Measurements from ENCODE around the gene PLXNA2.

PLXNA2 gene

GRCh38 chr1:208157769-208158168 lies 86.4 kb downstream of the PLXNA2 start:
- no peak for DNase-seq

DNA sequence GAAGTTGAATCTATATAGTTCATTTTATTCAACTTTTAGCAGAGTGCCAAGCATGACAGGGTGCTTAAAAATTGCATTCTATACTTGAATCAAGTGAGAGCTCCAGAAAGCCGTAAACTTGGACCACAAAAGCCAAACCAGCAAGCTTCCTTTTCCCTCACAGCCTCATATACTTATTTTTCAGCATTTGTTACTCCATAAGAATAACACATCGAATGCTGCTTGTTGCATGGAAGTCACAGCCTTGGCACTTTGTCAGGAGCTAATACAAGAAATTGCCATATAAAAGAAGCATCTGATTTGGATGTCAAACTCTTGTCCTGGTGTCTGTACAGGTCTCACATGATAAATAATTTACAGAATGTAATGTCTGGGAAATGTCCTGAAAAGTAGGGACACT lies 87.4 kb downstream of the PLXNA2 start:
- DNase-seq = no peak

DNA sequence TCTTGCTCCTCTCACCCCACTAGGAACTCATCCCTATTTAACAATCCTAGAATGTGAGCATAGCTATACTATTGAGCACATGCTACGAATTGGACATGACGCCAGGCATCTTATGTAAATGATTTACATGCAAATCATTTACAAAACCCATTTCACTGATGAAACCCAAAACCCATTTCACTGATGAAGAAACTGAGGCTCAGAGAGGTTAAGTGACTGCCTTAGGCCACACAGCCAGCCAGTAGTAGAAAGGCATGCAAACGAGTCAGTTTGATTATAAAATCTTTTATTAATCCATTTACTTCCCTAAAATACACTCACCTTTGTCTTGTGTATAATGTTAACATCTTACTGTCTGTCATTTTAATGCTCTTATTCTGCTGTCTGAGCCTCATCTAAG lies 87.9 kb downstream of the PLXNA2 start:
- DNase-seq = no peak

DNA sequence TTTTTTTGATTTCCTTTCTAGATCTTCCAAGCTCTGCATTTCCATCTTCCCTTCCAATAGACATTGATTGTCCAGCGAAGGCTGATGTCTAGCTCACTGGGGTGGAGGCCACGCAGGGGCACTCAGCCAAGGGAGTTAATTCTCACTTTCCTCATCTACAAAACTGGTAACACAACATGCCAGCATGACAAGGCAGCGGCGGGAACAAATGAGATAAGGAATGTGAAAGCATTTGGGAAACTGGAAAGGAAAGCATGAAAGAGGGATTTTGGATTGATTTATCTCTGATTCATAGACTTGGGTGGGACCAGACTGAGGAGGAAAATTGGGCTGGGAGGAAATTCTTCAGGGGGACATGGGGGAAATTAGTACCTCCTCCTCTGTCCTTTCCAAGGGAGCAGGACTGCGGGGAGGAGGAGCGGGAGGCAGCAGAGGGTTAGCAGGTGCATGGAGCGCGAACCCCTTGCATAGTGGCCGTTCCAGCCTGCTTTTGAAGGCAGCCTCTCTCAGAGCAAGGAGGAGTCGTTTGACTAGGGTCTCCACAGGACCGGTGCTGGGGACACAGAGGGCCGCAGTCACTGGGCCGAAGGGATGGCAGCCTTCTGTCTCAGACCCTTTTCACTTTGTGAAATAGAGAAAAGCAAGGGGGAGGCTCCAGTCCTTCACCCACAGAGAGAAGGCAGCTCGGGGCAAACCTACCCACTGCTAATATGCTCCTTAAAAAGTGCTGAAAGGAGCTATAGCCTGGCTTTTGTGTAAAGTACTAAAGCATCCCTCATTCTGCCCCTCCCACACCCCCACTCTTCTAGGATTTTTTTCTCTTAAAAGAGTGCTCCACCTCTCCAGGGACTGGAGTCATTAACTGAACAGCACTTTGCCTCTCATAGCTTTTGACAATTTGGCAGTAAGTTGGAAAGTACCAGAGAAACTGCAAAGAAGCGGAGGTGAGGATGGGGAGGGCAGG lies 89.2 kb downstream of the PLXNA2 start:
- DNase-seq = no peak

- no peak for DNase-seq
Measured at GRCh38 chr1:208154040-208154439, 90.1 kb downstream of the PLXNA2 start.

- no peak for DNase-seq
Measured at GRCh38 chr1:208153386-208153785, 90.8 kb downstream of the PLXNA2 start.

GRCh38 chr1:208151728-208152598 lies 92.2 kb downstream of the PLXNA2 start:
- DNase-seq = no peak

DNA sequence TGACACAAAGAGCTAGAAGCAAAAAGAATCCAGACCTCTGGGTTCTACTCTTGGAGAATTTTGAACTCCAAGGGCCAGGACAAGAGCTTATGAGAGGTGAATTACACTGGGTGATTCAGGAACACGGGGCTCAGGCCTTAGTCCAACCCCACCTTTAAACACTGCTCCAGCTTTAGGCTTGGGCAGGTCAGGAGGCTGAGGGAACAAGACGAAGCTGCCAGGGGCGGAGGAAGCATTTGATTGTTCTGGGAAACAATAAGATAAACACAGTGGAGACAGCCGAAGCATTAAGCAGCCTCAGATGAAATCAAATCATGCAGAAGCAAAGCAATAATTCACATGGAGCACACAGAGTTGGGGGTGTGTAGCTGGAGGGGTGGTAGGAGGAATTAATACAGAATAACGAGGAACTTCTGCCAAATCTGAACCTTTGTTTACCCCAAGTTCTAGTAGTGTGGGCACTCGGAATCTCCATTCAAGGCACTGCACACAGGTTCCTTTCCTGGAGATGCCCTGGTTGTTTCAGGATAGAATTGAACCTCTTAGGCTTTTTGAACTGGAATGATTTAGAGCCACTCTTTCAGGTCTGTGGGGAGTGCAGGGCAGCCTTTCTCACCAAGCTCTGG lies 93.2 kb downstream of the PLXNA2 start:
- DNase-seq = no peak

- DNase-seq = no peak
Measured at GRCh38 chr1:208149776-208150514, 94.2 kb downstream of the PLXNA2 start.

GRCh38 chr1:208149213-208149612 lies 95.0 kb downstream of the PLXNA2 start:
- no peak for DNase-seq

GRCh38 chr1:208148380-208148779 lies 95.8 kb downstream of the PLXNA2 start:
- DNase-seq = no peak

DNA sequence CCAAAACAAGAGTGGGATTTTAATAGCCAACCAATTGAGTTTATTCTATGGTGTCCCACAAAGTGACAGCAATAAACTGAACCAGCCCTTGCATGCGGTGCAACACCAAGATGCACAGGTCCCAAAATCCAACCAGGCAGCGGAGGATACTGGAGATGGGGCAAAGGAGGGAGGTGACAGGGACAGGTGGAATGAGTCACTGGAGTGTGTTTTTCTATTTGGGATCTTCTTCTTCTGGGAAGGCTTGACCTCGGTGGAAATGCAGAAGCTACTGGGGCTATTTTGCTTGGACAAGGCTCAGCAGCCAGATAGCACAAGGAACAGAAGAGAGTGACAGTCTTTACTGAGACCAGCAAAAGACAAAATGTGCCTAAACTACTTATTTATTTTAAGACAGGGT lies 97.5 kb downstream of the PLXNA2 start:
- DNase-seq = no peak

- DNase-seq = no peak
Measured at GRCh38 chr1:208145167-208145566, 99.0 kb downstream of the PLXNA2 start.

DNA sequence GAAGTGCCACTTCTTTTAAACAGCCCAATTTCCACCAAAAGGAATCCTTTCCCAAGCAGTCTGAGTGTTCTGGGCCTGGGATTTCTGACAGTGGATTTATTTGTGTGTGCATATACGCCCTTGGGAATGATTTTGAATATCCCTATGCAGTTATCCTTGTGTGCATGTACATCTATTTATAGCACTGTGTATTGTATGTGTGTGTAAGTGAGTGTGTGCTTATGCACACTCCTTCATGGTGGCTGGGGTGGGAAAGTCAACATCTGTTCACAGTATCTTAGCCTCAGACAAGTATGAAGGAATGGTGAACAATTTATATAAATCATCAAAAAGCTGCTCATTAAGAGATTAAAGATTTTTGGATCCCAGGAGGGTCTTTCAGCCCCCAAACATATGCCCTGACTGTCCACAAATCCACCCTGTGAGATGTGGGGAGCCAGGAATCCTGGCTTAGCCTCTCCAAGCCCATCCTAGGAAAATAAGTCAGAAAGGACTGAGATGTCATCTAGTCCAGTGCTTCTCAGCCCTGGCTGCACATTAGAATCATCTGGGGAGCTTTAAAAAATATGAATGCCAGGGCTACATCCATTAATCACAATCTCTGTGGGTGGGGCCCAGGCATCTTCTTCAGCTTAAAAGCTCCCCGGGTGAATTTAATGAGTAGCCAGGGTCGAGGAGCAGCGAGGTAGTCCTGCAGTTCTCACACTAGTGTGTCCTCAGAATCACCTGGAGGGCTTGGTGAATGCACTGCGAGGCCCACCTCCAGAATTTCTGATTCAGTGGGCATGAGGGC lies 101.4 kb downstream of the PLXNA2 start:
- no peak for DNase-seq

DNA sequence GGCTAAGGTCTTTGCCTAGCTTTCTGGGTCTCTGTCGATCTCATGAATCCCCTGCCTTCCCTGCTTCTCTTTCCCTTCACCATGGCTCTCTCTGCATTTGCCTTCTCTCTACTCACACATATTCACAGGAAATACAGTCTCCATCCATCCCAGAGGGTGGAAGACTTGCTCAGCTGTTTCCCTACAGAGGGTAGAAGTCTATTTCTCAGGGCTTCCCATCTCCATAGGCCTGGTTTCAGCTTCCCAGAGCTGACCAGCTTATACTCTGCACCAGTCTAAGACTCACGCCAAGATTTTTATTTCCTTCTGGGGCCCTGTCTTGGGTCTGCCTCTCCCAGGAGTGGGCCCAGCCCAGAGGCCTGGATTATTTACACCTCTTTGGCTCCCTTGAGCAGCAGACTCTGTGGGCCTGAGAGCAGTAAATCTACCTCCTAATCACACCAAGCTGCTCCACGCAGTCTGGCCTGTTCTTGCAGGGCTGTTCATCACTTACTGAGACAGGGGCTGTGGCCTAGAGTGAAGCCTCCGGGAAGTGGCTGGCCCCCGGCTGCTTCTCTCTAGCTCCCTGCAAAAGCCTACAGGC lies 102.5 kb downstream of the PLXNA2 start:
- no peak for DNase-seq

DNA sequence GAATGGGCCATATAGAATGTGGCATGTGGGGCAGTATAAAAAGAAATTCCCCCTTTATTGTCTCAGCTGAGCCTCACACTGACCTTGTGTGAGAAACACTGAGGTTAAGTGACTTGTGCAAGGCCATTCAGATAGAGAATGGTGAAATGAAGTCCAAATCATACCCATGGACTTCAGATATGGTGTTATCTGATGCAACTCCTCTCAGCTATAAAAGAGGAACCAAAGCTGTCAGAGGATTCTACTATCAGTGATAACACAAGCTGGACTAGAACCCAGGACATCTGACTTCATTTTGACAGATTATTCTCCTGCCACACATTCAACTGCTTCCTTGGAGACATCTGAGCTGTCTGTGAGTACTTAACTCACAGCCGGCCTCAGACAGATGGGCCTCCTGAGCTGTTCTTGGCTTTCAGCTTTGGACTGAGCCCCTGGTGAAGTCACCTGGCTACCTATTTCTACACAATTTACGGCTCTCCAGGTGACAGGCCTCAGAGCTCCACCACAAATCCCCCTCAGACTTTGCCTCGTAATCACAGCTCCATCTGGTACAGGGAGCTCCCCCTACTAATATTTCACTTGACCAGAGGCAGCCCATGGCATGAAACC lies 104.6 kb downstream of the PLXNA2 start:
- no peak for DNase-seq

DNA sequence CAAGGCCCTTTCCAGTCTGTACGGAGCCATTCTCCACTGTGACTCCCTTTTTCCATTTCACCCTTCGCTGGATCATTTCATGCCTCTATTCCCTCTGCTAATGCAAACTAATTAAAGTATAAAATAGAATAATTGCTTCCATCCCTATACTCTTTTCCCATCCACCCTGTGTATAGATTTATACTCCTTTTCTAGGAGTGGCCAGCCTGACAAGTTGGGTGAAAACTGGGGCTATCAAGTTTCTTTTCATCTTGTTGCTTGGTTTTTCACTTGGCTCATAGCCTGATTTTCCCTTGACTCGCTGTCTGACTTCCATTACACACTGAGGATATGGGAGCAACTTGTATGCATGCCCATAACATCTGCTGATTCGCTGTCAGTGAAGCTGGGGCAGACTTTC lies 107.0 kb downstream of the PLXNA2 start:
- DNase-seq = no peak

DNA sequence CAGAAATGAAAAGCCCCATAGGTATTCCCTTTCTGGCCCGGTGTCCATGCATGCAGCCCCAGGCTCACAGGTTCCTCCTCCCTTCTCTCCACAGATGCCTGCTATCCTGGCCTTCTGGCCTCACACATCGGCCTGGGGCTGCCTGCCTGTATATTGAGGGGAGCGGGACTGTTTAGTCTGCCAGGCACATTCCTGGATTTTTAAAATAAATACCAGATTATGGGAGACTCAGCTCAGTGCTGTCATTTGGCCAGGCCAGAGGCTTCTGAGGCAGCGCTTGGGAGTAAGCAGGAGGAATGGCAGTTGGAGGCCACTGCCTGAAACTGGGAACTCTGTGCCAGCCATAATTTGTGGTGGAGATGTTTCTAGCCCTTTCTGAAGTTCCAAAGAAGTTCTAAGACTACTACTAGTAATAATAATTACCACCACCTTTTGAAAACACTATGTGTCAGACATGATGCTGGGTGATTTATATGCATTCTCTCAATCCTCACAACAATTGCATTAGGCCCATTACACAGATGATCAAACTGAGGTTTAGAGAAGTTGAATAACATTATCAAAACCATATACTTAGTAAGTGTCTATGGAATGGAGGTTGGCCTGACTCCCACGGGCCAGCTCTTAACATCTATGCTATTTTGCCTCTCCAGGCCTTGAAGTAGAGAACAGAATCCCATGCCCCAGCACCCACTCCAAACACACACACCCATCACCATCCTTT lies 107.6 kb downstream of the PLXNA2 start:
- no peak for DNase-seq

DNA sequence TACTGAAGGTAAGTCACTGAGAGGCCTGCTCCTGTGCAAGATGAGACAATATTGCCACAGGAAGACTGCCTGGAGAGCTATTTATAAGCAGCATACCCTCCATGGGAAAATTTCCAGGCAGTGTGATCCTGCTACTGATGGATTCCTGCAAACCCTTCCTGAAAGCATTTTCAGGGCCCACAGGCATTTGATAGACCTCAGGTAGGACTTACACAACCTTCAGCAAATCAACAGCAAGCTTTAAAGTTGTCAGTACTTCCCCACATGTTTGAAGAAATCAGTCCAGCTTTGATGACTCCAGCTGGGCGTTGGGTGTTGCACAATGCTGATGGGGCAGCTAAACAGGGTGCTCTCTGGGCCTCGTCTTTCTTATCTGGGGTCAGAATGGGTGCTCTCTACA lies 108.8 kb downstream of the PLXNA2 start:
- no peak for DNase-seq

GRCh38 chr1:208134491-208134890 lies 109.7 kb downstream of the PLXNA2 start:
- DNase-seq = no peak

All from Kasumi-1 (cell line).